Panc1 (cell line): Measurements from ENCODE around the gene SHOC2.

Experiments
- TF ChIP-seq, protein P1 (sequence below), 2 experiments: IDR thresholded peaks; 2 replicates each; pipeline ENCODE4 v1.6.1; 2011 to 2012; ENCODE audit warnings: low read depth in 2 of 2, control low read depth in 1 of 2, low read length in 1 of 2, mild to moderate bottlenecking in 1 of 2, moderate library complexity in 1 of 2; ENCODE audit not compliant: insufficient read depth in 1 of 2
- TF ChIP-seq, protein P2 (sequence below): fragments of 450-650 bp; IDR thresholded peaks from 2 replicates; pipeline ENCODE4 v1.5.1; 2017; ENCODE audit warnings: mild to moderate bottlenecking

DNA sequence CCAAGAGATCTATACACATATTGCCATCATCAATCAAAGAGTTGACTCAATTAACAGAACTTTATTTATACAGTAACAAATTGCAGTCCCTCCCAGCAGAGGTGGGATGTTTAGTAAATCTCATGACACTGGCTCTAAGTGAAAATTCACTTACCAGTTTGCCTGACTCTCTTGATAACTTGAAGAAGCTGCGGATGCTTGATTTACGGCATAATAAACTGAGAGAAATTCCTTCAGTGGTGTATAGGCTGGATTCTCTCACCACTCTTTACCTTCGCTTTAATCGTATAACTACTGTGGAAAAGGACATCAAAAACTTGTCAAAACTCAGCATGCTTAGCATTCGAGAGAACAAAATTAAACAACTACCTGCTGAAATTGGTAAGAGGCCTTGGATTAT, 45.3 kb downstream of the SHOC2 start:
- TF ChIP-seq, protein P1, sequence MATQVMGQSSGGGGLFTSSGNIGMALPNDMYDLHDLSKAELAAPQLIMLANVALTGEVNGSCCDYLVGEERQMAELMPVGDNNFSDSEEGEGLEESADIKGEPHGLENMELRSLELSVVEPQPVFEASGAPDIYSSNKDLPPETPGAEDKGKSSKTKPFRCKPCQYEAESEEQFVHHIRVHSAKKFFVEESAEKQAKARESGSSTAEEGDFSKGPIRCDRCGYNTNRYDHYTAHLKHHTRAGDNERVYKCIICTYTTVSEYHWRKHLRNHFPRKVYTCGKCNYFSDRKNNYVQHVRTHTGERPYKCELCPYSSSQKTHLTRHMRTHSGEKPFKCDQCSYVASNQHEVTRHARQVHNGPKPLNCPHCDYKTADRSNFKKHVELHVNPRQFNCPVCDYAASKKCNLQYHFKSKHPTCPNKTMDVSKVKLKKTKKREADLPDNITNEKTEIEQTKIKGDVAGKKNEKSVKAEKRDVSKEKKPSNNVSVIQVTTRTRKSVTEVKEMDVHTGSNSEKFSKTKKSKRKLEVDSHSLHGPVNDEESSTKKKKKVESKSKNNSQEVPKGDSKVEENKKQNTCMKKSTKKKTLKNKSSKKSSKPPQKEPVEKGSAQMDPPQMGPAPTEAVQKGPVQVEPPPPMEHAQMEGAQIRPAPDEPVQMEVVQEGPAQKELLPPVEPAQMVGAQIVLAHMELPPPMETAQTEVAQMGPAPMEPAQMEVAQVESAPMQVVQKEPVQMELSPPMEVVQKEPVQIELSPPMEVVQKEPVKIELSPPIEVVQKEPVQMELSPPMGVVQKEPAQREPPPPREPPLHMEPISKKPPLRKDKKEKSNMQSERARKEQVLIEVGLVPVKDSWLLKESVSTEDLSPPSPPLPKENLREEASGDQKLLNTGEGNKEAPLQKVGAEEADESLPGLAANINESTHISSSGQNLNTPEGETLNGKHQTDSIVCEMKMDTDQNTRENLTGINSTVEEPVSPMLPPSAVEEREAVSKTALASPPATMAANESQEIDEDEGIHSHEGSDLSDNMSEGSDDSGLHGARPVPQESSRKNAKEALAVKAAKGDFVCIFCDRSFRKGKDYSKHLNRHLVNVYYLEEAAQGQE (IDR thresholded peaks at IDR 0.05; ENCODE audit: insufficient read depth in 1 of 2, low read depth in 2 of 2, low read length in 1 of 2), result no peak
- TF ChIP-seq, protein P2, sequence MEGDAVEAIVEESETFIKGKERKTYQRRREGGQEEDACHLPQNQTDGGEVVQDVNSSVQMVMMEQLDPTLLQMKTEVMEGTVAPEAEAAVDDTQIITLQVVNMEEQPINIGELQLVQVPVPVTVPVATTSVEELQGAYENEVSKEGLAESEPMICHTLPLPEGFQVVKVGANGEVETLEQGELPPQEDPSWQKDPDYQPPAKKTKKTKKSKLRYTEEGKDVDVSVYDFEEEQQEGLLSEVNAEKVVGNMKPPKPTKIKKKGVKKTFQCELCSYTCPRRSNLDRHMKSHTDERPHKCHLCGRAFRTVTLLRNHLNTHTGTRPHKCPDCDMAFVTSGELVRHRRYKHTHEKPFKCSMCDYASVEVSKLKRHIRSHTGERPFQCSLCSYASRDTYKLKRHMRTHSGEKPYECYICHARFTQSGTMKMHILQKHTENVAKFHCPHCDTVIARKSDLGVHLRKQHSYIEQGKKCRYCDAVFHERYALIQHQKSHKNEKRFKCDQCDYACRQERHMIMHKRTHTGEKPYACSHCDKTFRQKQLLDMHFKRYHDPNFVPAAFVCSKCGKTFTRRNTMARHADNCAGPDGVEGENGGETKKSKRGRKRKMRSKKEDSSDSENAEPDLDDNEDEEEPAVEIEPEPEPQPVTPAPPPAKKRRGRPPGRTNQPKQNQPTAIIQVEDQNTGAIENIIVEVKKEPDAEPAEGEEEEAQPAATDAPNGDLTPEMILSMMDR, result no peak
